ENCODE measurements around the gene ZNF287.

Gene ZNF287

GRCh38 chr17:16515933-16516332, 53.1 kb downstream of the ZNF287 start:
- DNase-seq: no peak

GRCh38 chr17:16513873-16514272, 55.1 kb downstream of the ZNF287 start:
- DNase-seq: no peak

GRCh38 chr17:16512011-16512410, 57.0 kb downstream of the ZNF287 start:
- no peak for DNase-seq

- DNase-seq: no peak
Observed at GRCh38 chr17:16511593-16511992, 57.4 kb downstream of the ZNF287 start.

- DNase-seq: no peak
Observed at GRCh38 chr17:16507918-16508533, 61.0 kb downstream of the ZNF287 start.

- DNase-seq: no peak
Observed at GRCh38 chr17:16506188-16506587, 62.8 kb downstream of the ZNF287 start.

GRCh38 chr17:16504984-16505383, 64.0 kb downstream of the ZNF287 start:
- DNase-seq: no peak

Data from bone marrow (tissue), 2 donors.